NCI-H82 (cell line): ENCODE data around the gene PSMC3.

Source experiments
- DNase-seq: peaks from one replicate; lab custom pipeline; 2025; lab: John Stamatoyannopoulos, UW

PSMC3 gene

GRCh38 chr11:47394050-47394321, 32.3 kb downstream of the PSMC3 start:
- no peak for DNase-seq

DNA sequence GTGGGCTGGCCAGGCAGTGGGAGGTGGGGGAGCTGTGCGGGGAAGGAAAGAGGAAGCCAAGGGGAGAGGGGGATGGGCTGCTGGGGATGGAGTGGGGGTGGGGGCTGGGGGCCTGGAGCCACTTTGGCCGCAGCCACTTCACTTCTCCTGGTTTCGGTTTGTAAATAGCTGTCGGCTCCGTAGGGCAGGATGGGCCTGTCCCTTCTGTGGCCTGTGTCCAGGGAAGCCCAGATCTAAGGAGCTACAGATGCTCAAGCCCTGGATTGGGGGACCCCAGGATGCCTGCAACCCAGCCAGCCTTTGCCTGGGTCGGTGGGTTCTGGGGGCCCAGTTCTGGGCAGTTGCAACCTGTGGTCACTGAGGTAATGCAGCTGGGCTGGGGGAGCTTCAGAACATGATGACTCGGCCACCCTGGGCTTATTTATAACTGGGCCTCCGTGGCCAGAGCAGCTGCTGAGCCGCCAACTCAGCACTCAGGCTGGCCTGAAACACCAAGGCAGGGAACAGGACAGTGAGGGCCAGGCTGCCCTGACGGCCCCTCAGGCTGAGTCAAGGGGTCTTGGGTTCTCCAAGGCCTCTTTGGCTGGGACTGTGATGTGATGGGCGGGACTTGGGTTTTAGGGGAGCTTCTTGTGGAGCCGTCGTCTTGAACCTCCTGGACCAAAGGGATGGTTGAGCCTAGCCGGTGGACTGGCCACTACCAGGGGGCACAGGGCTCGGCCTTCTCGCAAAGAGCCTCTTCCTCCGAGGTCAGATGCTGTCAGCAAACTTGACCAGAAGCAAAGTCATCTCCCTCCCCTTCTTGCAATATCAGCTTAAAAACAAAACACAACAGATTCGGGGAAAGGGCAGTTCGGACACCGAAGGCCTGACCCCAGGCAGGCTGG, 32.8 kb downstream of the PSMC3 start:
- no peak for DNase-seq

- no peak for DNase-seq
Observed at GRCh38 chr11:47392546-47393162, 33.6 kb downstream of the PSMC3 start.

- DNase-seq, result no peak
Observed at GRCh38 chr11:47391711-47392432, 34.4 kb downstream of the PSMC3 start.

- DNase-seq, result no peak
Observed at GRCh38 chr11:47391077-47391583, 35.1 kb downstream of the PSMC3 start.

DNA sequence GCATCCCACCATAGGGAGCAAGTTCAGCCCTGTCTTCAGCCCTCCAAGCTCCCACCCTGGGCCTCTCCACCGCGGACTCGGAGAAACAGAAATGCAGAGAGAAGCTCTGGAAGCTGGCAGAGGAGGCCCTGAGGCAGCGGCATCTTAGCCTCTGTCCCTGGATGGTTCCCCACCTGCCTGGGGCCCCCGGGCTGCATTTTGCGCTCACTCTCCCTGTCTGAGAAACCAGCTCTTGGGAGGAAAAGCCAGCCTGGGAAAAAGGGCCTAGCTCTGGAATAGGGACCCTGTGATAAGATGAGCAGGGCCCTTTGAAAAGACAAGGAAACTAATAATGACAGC, 35.8 kb downstream of the PSMC3 start:
- DNase-seq, result no peak

DNA sequence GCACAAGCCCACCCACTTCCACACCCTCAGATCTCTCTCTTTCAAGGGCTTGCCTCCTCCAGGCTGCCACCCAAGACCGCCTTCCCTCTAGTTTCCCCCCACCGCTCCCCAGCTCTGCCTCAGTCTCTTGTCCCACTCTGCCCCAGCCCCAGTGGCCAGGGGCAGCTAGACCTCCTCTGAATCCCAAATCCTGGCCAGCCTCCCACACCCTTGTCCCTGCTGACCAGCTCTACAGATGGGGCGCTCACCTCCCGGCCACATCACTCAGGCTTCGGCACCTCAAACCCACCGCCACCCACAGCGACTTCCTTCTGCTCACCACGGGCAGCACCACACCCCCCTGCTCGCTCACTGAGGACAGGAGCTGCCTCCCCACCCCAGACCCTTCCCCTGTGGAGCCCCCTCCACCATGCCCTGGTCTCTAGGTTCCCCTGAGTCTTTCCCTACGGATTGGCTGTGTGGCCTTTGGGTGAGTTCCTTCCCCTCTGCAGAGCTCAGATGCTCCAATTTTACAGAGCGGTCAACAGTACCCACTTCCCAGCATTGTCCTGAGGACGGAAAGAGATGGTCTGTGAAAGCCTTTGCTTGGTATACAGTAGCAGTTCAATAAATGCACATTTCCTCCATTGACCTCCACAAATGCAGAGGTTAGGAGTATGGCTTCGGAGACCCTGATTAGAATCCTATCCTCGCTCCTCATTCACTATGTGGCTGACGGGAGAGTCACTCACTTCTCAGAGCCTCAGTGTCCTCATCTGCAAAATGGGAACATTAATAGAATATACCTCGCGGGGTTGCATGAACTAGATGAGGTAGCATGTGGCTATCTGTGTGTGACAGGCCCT, 36.4 kb downstream of the PSMC3 start:
- no peak for DNase-seq

DNA sequence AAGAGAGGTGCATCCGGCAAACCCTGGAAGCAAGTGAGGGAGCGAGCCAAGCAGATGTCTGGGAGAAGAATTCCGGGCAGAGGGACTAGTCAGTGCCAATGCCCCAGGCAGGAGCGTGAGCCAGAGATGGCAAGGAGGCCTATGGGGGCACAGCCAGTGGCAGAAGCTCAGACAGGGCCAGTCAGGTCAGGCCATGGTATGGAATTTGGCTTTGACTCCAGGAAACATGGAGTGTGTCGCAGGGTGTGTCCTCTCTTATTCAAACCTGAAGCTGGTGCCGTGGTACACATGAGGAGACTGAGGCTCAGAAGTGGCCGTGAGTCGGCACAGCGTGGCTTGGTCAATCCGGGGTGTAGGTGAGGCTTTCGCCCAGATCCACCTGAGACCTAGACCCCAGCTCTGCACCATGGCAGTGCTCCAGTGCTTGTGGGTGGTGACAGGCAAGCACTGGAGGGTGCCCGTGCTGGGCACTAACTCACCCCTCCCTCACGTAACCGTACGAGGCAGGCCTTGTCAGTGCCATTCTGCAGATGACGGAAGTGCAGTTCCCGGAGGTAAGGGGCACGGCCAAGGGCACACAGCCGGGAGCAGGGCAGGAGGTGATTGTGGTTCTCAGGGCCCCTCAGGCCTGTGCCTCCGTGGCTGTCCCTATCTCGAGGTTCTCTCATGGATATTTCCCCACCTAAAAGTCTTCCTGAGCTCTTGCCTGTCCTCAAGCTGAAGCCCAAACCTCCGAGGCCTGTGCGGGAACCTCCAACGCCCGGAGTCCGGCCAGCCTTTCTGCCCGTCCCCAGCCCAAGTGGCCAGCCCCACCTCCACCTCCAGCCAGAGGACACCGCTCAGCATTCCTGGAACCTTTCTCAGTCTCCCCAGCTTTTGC, 37.3 kb downstream of the PSMC3 start:
- DNase-seq, result no peak

GRCh38 chr11:47387944-47388696, 38.1 kb downstream of the PSMC3 start:
- no peak for DNase-seq

DNA sequence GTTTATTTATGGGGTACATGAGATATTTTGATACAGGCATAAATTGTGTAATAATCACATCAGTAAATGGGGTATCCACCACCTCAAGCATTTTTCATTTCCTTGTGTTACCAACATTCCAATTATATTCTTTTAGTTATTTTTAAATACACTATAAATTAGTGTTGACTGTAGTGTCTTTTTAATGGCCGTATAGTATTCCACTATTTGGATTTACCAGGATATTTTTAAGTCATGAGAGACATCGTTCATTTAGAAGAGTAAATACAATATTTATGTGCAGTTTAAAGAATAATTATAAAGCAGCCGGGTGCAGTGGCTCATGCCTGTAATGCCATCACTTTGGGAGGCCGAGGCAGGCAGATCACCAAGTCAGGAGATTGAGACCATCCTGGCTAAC, 41.7 kb downstream of the PSMC3 start:
- DNase-seq, result no peak

DNA sequence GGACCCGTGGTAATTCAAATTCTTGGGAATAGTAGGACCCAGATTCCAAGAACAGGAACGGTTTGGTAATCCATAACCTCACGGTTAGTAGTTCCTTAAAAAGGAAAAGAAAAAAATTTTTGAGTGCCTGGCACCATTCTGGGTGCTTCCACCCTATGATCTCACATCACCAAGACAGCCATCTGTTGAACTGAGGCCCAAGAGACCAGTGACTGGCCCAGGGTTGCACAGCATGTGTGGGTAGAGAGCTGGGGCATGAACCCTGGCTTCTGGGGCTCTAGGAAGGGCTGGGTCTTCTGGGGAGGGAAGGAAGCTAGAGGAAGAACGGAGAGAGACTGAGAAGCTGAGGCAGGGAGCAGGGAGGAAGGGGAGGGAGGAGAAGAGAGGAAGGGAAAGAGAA, 43.2 kb downstream of the PSMC3 start:
- DNase-seq, result no peak

DNA sequence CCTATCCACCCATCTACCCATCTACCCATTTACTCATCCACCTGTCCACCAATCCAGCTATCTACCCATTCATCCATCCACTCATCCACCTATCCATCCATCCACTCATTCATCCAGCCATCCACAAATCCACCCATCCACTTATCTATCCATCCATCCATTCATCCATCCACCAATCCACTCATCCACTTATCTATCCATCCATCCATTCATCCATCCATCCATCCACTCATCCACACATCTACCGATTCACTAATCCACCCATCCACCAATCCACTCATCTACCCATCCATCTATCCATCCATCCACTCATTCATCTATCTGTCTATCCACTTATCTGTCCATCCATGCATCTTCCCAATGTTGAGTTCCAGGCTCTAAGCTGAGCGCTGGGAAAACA, 46.2 kb downstream of the PSMC3 start:
- DNase-seq, result no peak

DNA sequence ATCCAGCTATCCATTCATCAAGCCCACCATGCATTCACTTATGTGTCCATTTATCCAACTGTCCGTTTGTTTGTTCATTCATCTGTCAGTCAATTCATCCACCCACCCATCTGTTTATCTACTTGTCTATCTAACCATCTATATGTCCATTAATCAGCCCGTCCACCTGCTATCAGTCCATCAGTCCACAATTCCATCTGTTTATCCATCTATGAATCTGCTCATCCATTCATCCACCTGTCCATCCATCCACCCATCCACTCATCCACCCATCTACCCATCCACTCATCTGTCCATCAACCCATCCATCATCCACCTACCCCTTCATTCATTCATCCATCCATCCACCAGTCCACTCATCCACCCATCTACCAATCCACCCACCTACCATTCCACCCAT, 46.9 kb downstream of the PSMC3 start:
- no peak for DNase-seq

DNA sequence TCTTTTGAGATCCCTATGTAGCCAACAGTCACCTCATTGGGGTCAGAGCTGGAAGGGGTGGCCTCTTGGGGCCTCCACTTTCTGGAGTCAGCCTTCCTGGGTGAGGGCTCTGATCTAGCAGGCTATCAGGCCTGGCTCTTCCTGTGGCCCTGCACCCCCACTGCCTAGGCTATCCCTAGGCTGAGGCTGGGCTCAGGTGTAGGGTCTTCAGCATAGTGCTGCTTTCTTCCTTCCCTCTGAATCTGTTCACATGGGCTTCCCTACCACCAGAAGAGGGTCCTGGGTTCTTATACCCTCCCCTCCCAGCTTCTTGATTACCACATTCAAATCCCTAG, 47.4 kb downstream of the PSMC3 start:
- DNase-seq, result no peak

GRCh38 chr11:47378010-47378835, 48.0 kb downstream of the PSMC3 start, which contains the start of gene SPI1:
TSS of gene SPI1 (minus strand) at chr11:47378547. CDS start at chr11:47378353, 194 bp downstream.
- DNase-seq, result no peak

DNA sequence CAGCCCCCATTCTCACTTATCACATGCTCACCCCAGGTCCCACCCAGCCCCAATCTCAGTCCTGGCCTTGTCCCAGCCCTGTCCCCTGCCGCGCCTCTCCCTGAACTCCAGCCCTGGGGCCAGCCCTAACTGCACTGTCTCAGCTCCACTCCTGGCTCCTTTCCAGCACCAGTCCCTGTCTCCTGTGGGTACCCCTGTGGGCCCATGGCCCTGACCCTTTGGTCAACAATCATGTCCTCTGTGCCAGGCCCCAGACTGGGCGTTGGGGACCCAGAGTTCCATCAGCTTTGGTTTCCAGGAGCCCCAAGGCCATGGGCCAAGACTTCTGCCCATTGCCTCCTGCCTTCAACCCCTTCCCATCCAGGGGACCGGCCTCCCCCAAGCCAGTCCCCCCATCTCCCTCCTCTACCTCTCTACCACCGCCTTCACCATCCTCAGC, 48.6 kb downstream of the PSMC3 start:
- no peak for DNase-seq

DNA sequence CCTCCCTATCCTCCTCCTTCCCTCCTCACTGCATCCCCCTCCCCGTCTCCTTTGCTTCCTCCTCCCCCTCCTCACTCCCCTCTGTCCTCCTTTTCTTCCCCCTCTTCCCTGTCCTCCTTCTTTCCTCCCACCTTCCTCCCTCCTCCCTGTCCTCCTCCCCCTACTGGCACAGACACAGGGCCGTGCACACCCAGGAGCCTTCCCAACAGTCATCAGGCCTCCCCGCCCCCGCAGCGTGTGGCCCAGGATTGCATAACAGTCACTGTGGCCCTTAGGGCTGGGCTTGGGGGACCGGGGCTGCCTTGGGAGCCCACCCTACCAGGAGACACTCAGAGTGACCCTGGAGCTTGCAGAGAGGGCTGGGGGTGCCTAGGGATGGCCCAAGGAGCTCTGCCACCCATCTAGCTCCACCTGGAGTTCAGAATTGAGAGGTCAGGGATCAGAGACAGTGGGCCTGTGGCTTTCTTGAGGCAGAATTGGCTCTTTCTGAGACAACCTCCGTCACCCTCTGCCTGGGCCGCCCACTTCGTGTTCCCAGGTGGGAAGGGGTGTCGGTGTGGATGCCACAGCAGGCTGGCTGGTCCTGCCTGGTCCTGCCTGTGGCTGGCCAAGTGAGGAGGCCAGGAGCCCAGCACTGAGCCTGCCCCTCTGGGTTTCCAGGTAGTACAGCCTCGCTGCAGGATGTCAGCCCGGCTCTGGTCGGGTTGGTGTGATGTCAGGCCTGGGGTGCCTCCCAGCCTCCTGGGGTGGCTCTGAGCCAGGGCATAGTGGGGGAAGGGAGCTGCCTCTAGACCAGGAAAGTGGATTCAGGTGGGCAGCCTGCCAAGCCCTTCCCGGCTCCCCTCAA, 49.5 kb downstream of the PSMC3 start:
- DNase-seq, result no peak

DNA sequence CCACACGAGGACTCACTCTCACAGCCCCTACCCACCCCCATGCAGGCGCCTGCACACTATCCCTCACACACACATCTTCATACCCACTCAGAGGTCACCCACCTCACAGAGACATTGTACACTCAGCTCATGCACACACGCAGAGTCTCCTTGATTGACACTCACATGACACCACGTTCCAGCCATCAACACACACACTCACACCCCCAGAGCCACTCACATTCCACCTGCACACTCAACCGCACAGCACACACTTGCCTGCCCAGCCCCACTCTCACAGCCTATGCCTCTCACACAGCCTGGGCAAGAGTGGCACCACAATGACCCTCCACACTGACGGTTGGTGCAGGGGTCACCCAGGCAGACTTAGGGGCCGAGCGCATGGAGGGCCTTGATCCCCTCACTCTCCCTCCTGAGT, 50.1 kb downstream of the PSMC3 start:
- no peak for DNase-seq
